ENCODE results near the gene WWP2. TPM values are rescaled to one million over a fixed set of nuclear protein-coding genes. Genes with fewer than 3 reads are reported as not detected.

WWP2 gene
- total RNA-seq, 2 experiments from 2014 or later = 30.7 to 35.1 TPM

GRCh38 chr16:69936751-69937211 is 174.6 kb downstream of the WWP2 start:
- Mint-ChIP-seq H3K36me3 (ENCODE audit: low read depth) (peaks cover 7% of the 10 kb centered on the region), H3K4me3 (no peak overlapping the region), H3K27me3 (no peaks in the 10 kb centered on the region), H3K9me3 (no peaks in the 10 kb centered on the region), H3K27ac (no peak overlapping the region), H3K4me1 (ENCODE audit: low read depth) (no peaks in the 10 kb centered on the region)
- CTCF ChIA-PET = no interaction called here
- intact Hi-C loops (cut with micrococcal nuclease) = no loop called here
- ATAC-seq (no peak), DNase-seq (no peak)
- no peak for TF ChIP-seq CTCF (IDR thresholded peaks at IDR 0.05)
- POLR2A ChIA-PET = no interaction called here

- ATAC-seq = no peak
- Mint-ChIP-seq H3K27me3 (no peaks in the 10 kb centered on the region), H3K36me3 (ENCODE audit: low read depth) (peaks cover 7% of the 10 kb centered on the region), H3K4me1 (ENCODE audit: low read depth) (no peaks in the 10 kb centered on the region), H3K4me3 (no peak overlapping the region), H3K27ac (no peak overlapping the region), H3K9me3 (no peaks in the 10 kb centered on the region)
- ChIA-PET POLR2A (no interaction called here), CTCF (no interaction called here)
- TF ChIP-seq CTCF (IDR thresholded peaks at IDR 0.05) = no peak
- DNase-seq = no peak
- intact Hi-C loops (cut with micrococcal nuclease) = no loop called here
Measured at GRCh38 chr16:69937465-69937951, 175.4 kb downstream of the WWP2 start.

- H3K27ac Mint-ChIP-seq = no peak overlapping the region
- H3K4me1 Mint-ChIP-seq (ENCODE audit: low read depth) = no peaks in the 10 kb centered on the region
- no peak for DNase-seq
- H3K4me3 Mint-ChIP-seq = no peak overlapping the region
- intact Hi-C loops (cut with micrococcal nuclease) = no loop called here
- ChIA-PET POLR2A (no interaction called here), CTCF (interaction anchor here (0.7 to 2.1 kb wide), 3 partner anchors 8 to 50 kb away, joined by 3 to 6 read pairs (median 4); no protein-coding TSS in a partner anchor)
- TF ChIP-seq CTCF (IDR thresholded peaks at IDR 0.05) = no peak
- H3K36me3 Mint-ChIP-seq (ENCODE audit: low read depth) = peaks cover 6% of the 10 kb centered on the region
- H3K27me3 Mint-ChIP-seq = no peaks in the 10 kb centered on the region
- no peak for ATAC-seq
- no peaks in the 10 kb centered on the region for H3K9me3 Mint-ChIP-seq
Measured at GRCh38 chr16:69938981-69939820, 177.1 kb downstream of the WWP2 start.

- peaks cover 5% of the 10 kb centered on the region for H3K36me3 Mint-ChIP-seq (ENCODE audit: low read depth)
- no peaks in the 10 kb centered on the region for H3K4me1 Mint-ChIP-seq (ENCODE audit: low read depth)
- H3K9me3 Mint-ChIP-seq = no peaks in the 10 kb centered on the region
- no peak for TF ChIP-seq CTCF (IDR thresholded peaks at IDR 0.05)
- ATAC-seq = no peak
- ChIA-PET CTCF (interaction anchor here (0.7 to 2.1 kb wide), 3 partner anchors 9 to 50 kb away, joined by 3 to 6 read pairs (median 4); no protein-coding TSS in a partner anchor), POLR2A (no interaction called here)
- intact Hi-C loops (cut with micrococcal nuclease) = no loop called here
- no peak for DNase-seq
- no peaks in the 10 kb centered on the region for H3K27me3 Mint-ChIP-seq
- no peak overlapping the region for H3K4me3 Mint-ChIP-seq
- no peak overlapping the region for H3K27ac Mint-ChIP-seq
Measured at GRCh38 chr16:69939821-69940585, 177.9 kb downstream of the WWP2 start.
